SW480 (cell line): ENCODE measurements around the gene PLEKHM1.

Experiments used
- DNase-seq: peaks from one replicate; pipeline ENCODE4 v3.0.0-alpha.2; 2016; ENCODE audit warnings: low spot score

The PLEKHM1 gene

DNA sequence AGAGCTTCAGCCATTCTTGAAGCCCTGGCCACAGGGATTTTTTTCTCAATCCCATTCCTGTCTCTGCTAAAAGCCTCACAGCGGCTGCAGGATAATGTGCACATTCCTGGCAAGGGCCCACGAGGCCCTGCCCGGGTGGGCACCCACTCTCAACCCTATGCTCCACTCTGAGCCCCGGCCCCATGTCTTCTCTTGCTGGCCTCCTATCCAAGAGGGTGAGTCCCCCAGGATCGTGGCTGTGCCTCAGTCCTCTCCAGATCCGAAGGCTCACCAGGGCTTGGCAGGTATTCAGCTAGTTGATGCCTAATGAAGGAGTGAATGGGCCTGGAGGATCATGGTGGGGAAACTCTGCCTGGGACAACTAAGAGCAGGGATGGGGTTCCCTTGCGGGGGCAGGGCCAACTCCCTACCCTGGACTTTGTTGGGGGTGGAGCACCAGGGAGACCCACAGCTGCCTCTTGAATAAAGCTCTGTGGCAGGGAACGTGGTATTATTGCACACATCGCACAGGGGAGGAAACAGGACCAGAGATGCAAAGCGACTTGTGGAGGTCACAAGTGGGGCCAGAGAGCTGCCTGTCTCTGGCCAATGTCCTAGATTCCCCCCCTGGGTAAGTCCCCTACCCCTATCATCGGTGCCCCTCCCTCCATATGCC is 63.2 kb downstream of the PLEKHM1 start:
- DNase-seq, result no peak

DNA sequence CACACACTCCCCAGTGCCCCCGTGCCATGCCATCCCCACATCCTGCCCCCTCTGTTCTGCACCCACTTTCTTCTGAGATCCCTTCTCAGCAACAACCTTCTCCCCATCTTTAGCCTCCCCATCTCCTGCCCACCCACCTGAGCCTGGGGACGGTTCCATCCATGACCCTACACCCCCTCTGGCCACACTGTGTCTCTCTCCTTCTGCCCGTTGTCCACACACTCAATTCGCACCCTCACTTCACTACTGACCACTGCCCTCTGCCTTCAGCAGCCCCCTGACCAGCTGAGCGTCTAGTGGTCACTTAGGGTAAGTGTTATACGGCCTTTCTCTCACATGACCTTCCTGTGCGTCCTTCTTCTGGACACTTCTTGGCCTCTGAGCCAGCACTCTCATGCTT is 64.0 kb downstream of the PLEKHM1 start:
- no peak for DNase-seq

- no peak for DNase-seq
Measured at GRCh38 chr17:45425984-45426413, 64.5 kb downstream of the PLEKHM1 start.

DNA sequence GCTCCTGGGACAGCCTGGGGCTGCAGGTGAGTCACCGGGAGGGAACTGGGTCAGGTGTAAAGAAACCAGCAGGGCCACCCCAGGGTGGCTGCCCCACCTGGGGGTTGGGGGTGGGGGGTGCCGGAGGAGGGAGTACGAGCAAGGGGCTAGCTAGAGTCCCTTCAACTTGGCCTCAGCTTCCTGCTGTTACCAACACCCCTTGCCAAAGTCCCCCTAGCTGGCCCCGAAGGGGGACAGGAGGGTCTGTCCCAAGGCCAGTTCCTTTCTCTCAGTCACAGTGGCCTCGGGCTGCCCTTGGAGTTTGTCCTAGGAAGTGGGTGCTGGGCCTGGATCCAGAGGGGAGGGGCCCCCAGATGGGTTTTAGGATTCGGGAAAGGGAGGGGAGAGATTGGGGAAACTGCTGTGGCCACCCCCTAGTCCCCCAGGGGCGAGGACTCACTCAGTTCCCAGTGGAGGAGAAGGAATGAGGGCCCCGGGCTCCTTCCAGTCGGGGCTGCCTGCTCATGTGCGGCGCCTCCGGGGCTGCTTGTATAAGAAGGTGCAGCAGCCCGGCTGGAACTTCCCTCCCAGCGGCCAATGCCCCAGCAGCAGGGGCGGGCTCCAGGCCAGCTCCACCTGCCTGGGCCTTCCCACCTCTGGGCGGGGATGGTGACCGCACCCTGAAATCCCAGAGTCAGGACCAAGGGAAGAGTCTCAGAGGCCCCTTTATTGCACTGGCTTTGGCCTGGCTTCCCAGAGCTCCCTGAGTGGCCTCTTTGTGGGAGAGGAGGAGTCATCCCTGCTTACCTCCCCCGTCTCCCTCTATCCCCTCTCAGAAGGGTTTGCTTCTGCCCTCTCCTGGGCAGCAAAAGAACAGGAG is 65.2 kb downstream of the PLEKHM1 start:
- peak; percentile 99 for DNase-seq

GRCh38 chr17:45424769-45425124 is 65.8 kb downstream of the PLEKHM1 start:
- DNase-seq, result no peak

GRCh38 chr17:45423975-45424335 is 66.6 kb downstream of the PLEKHM1 start:
- DNase-seq, result no peak

DNA sequence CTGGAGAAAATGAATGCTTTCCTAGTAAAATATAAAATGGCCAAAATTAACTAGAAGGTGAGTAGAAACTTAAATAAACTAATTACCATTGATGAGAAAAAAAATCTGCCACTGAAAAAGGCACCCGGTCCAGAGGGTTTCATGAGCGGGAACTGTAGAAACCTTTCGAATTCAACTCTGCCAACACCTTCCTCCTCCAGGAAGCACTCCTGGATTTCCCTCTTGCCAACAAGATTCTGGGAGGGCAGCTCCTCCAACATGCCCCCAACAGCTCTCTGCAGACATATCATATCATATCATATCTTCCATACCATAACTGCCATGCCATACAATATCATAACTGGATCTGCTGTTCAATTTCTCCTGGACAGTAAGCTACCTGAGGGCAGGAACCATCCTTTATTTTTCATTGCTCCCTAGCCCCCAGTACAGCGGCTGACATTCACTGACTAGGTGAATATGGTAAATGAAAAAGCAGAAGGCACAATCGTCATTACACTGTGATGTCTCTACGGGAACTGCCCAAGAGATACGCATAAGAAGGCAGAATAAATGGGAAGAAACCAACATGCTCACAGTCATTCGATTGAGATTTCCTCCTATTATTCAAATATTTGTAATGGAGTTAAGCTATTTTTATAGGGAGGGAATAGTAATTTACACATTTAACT is 67.1 kb downstream of the PLEKHM1 start:
- no peak for DNase-seq

GRCh38 chr17:45414990-45415881 is 75.3 kb downstream of the PLEKHM1 start:
- no peak for DNase-seq

- DNase-seq, result no peak
Measured at GRCh38 chr17:45413498-45413923, 77.0 kb downstream of the PLEKHM1 start.

DNA sequence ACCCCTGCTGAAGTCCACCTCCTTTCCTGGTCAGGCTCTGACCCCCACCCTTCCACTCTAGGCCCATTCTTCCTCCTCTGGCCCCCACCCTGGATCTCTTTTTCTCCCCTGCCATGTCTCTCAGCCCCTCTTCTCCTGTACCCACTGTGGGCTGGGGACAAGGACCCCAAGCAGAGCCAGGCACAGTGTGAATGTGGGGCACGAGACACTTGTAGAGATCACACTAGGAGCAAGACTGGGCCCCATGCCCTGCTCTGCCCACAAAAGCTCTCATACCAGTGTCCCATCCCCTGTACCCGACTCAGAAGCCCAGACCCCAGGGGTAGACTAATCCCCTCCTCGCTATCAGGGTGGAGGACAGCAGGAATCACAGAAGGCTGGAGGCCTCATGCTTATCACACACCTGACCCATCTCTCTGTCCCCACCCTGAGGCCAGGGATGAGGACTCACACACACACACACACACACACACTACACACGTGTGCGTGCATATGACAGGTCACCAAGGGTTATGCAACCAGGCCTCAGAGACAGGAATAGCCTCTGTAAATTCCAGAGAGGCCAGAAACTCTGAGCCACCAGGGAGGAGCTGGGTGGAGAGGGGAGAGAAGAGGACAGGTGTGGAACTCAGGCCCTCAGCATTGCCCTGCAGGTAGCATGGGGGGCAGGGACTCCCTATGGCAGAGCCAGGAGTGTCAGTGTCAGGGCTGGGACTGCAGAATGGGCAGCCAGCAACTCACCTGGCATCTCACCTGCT is 79.0 kb downstream of the PLEKHM1 start:
- no peak for DNase-seq

GRCh38 chr17:45410144-45411091 is 80.1 kb downstream of the PLEKHM1 start:
- DNase-seq, result no peak

GRCh38 chr17:45409659-45410076 is 80.9 kb downstream of the PLEKHM1 start:
- DNase-seq, result no peak

GRCh38 chr17:45408611-45409421 is 81.7 kb downstream of the PLEKHM1 start:
- DNase-seq, result no peak

DNA sequence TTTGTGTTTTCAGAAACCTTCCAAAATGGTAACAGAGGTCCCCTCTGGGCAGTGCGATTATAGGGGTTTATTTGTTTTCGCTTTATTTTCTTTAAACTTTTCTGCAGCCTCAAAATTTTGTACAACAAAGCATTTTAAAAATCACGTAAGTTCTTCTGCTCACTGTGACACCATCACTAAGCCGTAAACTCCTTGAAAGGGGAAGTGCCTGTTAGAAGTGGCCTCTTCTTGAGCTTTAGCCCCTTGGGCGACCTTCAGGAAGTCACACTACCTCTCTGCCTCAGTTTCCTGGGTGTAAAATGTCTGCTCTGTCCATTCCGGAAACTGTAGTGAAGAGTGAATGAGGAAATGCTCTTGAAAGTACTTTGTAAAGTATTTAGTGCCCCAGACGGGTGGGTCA is 84.4 kb downstream of the PLEKHM1 start:
- no peak for DNase-seq

DNA sequence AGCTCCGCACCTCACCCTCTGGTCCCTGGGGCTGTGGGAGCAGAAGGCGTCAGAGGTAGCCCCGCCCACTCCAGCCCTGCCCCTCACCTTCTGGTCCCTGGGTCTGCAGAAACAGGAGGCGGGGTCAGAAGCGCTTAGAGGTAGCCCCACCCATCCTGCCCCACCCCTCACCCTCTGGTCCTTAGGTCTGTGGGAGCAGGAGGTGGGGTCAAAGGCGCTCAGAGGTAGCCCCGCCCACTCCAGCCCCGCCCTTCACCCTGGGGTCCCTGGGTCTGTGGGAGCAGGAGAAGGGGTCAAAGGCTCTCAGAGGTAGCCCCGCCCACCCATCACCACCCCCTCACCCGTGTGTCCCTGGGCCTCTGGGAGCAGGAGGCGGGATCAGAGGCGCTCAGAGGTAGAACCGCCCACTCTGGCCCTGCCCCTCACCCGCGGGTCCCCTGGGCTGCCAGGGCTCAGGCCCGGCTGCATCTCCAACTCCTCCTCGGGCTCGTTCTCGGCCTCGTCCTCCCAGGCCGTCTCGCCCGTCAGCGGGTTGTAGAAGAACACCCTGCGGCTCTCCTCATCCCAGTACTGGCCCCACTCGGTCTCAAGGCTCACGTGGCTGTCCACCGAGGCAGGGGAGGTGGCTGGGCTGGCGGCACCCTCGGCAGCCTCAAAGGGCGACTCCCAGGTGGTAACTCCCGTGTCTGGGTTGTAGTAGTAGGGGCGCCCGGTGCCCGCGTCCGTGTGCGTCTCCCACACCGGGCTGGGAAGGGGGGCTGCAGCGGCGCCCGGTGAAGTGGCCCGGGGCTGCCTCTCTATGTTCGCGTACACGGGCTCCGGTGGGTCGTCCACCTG is 85.1 kb downstream of the PLEKHM1 start:
- peak; percentile 36 for DNase-seq

DNA sequence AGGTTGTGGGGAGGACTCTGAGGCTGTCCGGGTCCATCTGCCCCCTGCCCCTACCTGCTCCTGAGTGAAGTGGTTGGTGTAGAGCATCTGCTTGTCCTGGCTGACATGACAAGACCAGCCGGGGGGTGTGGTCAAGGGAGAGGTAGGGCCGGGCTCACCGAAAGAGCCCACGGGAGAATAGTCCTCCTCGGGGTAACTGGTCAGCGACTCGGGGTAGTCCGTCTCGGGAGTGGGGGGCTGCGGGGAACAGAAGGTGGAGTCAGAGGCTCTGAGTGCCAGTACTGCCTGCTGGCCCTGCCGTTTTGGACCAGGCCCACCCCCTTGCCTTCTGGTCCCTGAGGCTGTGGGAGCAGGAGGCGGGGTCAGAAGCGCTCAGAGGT is 85.7 kb downstream of the PLEKHM1 start:
- DNase-seq, result no peak

DNA sequence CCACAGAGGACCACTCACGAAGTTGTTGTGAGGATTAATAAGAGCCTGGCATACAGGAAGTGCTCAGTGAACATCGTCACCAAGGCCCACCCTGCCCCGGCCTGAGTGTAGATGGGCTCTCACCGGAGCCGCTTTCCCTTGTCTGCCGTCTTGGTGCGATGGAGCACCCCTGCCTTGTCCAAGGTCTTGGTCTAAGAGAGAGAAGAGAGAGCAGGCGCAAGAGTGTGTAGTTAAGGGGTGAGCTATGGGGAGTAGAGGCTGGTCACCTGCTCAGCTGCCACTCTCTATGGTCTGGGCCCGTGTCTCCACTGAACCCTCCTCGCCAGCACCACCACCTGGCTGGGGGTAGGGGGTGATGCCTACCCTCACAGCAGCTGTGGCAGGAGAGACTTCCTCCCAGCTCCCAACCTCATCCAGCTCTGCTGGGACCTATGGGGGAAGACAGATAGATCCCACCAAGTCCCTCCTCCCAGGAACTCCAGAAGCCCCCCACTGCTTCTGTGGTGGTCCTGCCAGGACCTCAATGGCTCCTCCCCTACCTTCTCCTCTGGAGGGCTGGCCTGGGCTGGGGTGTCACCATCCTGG is 86.5 kb downstream of the PLEKHM1 start:
- DNase-seq, result no peak

GRCh38 chr17:45402916-45403315 is 87.6 kb downstream of the PLEKHM1 start:
- no peak for DNase-seq
